GM23338 (cell line): ENCODE measurements around the gene TSR1. TPM values are rescaled to one million over a fixed set of nuclear protein-coding genes. Genes with fewer than 3 reads are reported as not detected.

Experiments
- ATAC-seq: fragments of 200-7000 bp; cut with Tn5 transposase; 3 replicates; pipeline ENCODE4 v1.9.1; 2020
- DNase-seq: peaks from one replicate; pipeline ENCODE4 v3.0.0-alpha.2; 2015; ENCODE audit warnings: low spot score
- H2AFZ ChIP-seq: fragments of 200-600 bp; sonication (generic); 2 replicates; pipeline ENCODE4 v1.8.0; 2016; ENCODE audit warnings: antibody characterized with exemption, mild to moderate bottlenecking, moderate library complexity
- H3F3A ChIP-seq: fragments of 200-600 bp; sonication (generic); replicated peaks from 2 replicates; pipeline ENCODE4 v1.8.0; 2017; ENCODE audit warnings: antibody characterized with exemption, mixed run types, low read depth
- H3K27ac ChIP-seq: fragments of 200-600 bp; sonication (generic); 2 replicates; pipeline ENCODE4 v1.6.1; 2016; ENCODE audit warnings: low read depth
- H3K27me3 ChIP-seq: fragments of 200-600 bp; sonication (generic); 2 replicates; pipeline ENCODE4 v1.8.0; 2016; ENCODE audit warnings: mild to moderate bottlenecking, mixed run types, moderate library complexity; ENCODE audit not compliant: insufficient read depth
- H3K36me3 ChIP-seq: fragments of 200-600 bp; sonication (generic); 2 replicates; pipeline ENCODE4 v1.8.0; 2016; ENCODE audit warnings: mild to moderate bottlenecking; ENCODE audit not compliant: insufficient read depth
- H3K4me1 ChIP-seq: fragments of 200-600 bp; sonication (generic); 2 replicates; pipeline ENCODE4 v1.8.0; 2016; ENCODE audit warnings: mild to moderate bottlenecking, moderate library complexity; ENCODE audit not compliant: insufficient read depth
- H3K4me2 ChIP-seq: fragments of 200-600 bp; sonication (generic); 2 replicates; pipeline ENCODE4 v1.7.1; 2017; ENCODE audit warnings: mixed run types
- H3K4me3 ChIP-seq: fragments of 200-600 bp; sonication (generic); 2 replicates; pipeline ENCODE4 v1.6.1; 2016; ENCODE audit warnings: mixed run types
- H3K79me2 ChIP-seq: fragments of 200-600 bp; sonication (generic); replicated peaks from 2 replicates; pipeline ENCODE4 v1.8.0; 2017; ENCODE audit warnings: mild to moderate bottlenecking; ENCODE audit not compliant: insufficient read depth
- H3K9me2 ChIP-seq: fragments of 200-600 bp; sonication (generic); 2 replicates; pipeline ENCODE4 v1.8.0; 2017; ENCODE audit not compliant: insufficient read depth
- H4K20me1 ChIP-seq: fragments of 200-600 bp; sonication (generic); replicated peaks from 2 replicates; pipeline ENCODE4 v1.8.0; 2017; ENCODE audit warnings: mild to moderate bottlenecking; ENCODE audit not compliant: insufficient read depth
- H3K27ac Mint-ChIP-seq: 2 replicates; pipeline ENCODE4 v1.8.0; 2020; ENCODE audit warnings: inconsistent platforms, mild to moderate bottlenecking, moderate library complexity, mixed read lengths
- H3K27me3 Mint-ChIP-seq: 3 replicates; pipeline ENCODE4 v1.8.0; 2022; ENCODE audit warnings: low read depth, mild to moderate bottlenecking, moderate library complexity, mixed read lengths, inconsistent platforms; ENCODE audit not compliant: insufficient read depth, poor library complexity
- H3K36me3 Mint-ChIP-seq: 3 replicates; pipeline ENCODE4 v1.8.0; 2021; ENCODE audit warnings: low read depth, mild to moderate bottlenecking, inconsistent platforms, moderate library complexity, mixed read lengths
- H3K4me1 Mint-ChIP-seq: 3 replicates; pipeline ENCODE4 v1.8.0; 2020; ENCODE audit warnings: mild to moderate bottlenecking, inconsistent platforms, mixed read lengths
- H3K4me3 Mint-ChIP-seq: 3 replicates; pipeline ENCODE4 v1.8.0; 2021; ENCODE audit warnings: moderate library complexity, mild to moderate bottlenecking, inconsistent platforms, mixed read lengths
- H3K9me3 Mint-ChIP-seq: 3 replicates; pipeline ENCODE4 v1.8.0; 2020; ENCODE audit warnings: moderate library complexity, mild to moderate bottlenecking, inconsistent platforms, mixed read lengths
- CREB1 ChIP-seq: fragments of 250-450 bp; sonication (Bioruptor Pico); IDR thresholded peaks from 2 replicates; pipeline ENCODE4 v1.5.0; 2020; ENCODE audit warnings: low read depth, mild to moderate bottlenecking, moderate library complexity
- ETS1 ChIP-seq: IDR thresholded peaks from 2 replicates; pipeline ENCODE4 v1.6.1; 2016; ENCODE audit warnings: antibody characterized with exemption
- EZH2 ChIP-seq: fragments of 200-600 bp; sonication (generic); IDR thresholded peaks from one replicate; pipeline ENCODE4 v1.8.0; 2017; ENCODE audit warnings: antibody characterized with exemption, mild to moderate bottlenecking, low read depth; ENCODE audit not compliant: unreplicated experiment
- EZH2phosphoT487 ChIP-seq: fragments of 200-600 bp; sonication (generic); IDR thresholded peaks from one replicate; pipeline ENCODE4 v1.8.1; 2018; ENCODE audit warnings: antibody characterized with exemption; ENCODE audit not compliant: unreplicated experiment
- JUNB ChIP-seq: IDR thresholded peaks from one replicate; pipeline ENCODE4 v1.6.1; 2016; ENCODE audit warnings: antibody characterized with exemption; ENCODE audit not compliant: unreplicated experiment
- NANOG ChIP-seq: IDR thresholded peaks from 2 replicates; pipeline ENCODE4 v1.6.1; 2016; ENCODE audit warnings: antibody characterized with exemption, borderline replicate concordance
- POLR2AphosphoS5 ChIP-seq: IDR thresholded peaks from 2 replicates; pipeline ENCODE4 v1.6.1; 2016; ENCODE audit warnings: antibody characterized with exemption, low read depth
- STAT1 ChIP-seq: IDR thresholded peaks from one replicate; pipeline ENCODE4 v1.6.1; 2016; ENCODE audit warnings: antibody characterized with exemption; ENCODE audit not compliant: unreplicated experiment
- ZNF114 ChIP-seq: fragments of 250-450 bp; sonication (Bioruptor Pico); IDR thresholded peaks from 2 replicates; pipeline ENCODE4 v1.5.0; 2020; ENCODE audit warnings: mild to moderate bottlenecking, moderate library complexity
- ZNF331 ChIP-seq: fragments of 250-450 bp; sonication (Bioruptor Pico); IDR thresholded peaks from 2 replicates; pipeline ENCODE4 v1.5.0; 2020; ENCODE audit warnings: low read depth, mild to moderate bottlenecking, moderate library complexity
- ZNF462 ChIP-seq: fragments of 250-450 bp; sonication (Bioruptor Pico); IDR thresholded peaks from 2 replicates; pipeline ENCODE4 v1.5.0; 2020; ENCODE audit warnings: mild to moderate bottlenecking, moderate library complexity
- polyA plus RNA-seq: library from polyadenylated mRNA; unstranded; fragments of >200 nt; fragmentation: Nextera tagmentation; extraction: Ambion mirVana; gene quantifications from 2 replicates; pipeline ENCODE4 v1.2.1, GENCODE V29; 2016
- total RNA-seq: library from RNA; depleted of rRNA; stranded (reverse); fragments of >200 nt; shearing (Covaris generic); gene quantifications from 2 replicates; pipeline ENCODE4 v1.2.3, GENCODE V29; 2014
- TF ChIP-seq, protein P1 (sequence below), 2 experiments: fragments of 200-600 bp in 1 of 2; sonication (generic) in 1 of 2; conservative IDR thresholded peaks; 2 replicates each; pipeline versions ENCODE4 v1.5.1 to v1.6.1; 2016 to 2017; ENCODE audit warnings: antibody characterized with exemption in 2 of 2, low read depth in 2 of 2, mild to moderate bottlenecking in 2 of 2, moderate library complexity in 1 of 2
- TF ChIP-seq, protein P2 (sequence below): IDR thresholded peaks from one replicate; pipeline ENCODE4 v1.6.1; 2018; ENCODE audit warnings: antibody characterized with exemption; ENCODE audit not compliant: unreplicated experiment

The TSR1 gene
- total and polyA plus RNA-seq, 2 experiments from 2014 or later: 36.9 to 108 TPM

DNA sequence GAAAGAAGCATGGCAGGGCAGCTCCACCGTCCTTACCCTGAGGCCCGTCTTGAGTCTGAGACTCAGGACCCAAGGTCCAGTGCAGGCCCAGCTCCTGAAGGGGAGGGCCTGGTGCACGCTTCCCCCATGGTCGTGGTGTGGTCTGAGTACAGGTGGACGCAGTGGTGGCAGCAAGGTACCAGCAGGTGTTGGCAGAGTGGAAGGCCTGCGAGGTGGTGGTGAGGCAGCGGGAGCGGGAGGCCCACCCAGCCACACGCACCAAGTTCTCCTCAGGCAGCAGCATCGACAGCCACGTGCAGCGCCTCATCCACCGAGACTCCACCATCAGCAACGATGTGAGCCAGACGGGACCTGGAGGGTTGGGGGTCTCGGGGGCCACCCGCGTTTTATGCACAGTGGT, 36.9 kb upstream of the TSR1 start:
- Mint-ChIP-seq H3K4me1 (peaks cover 18% of the 10 kb centered on the region), H3K9me3 (no peaks in the 10 kb centered on the region), H3K27me3 (peaks cover 21% of the 10 kb centered on the region), H3K36me3 (peaks cover 27% of the 10 kb centered on the region), H3K27ac (no peak overlapping the region), H3K4me3 (no peak overlapping the region)
- Histone ChIP-seq H3K27me3 (no peaks in the 10 kb centered on the region), H4K20me1 (no peaks in the 10 kb centered on the region; the same call in none of the 2 replicates), H3K79me2 (no peaks in the 10 kb centered on the region), H2AFZ (no peak overlapping the region), H3K9me2 (no peaks in the 10 kb centered on the region), H3F3A (0 out of 2 replicates have a peak, but pooled peaks cover 3% of the 10 kb centered on the region), H3K36me3 (no peaks in the 10 kb centered on the region), H3K4me2 (no peak overlapping the region), H3K27ac (no peak overlapping the region), H3K4me1 (no peaks in the 10 kb centered on the region; the same call in 1 of the 2 replicates), H3K4me3 (no peak overlapping the region)
- ATAC-seq (no peak), DNase-seq (no peak)
- TF ChIP-seq NANOG: no peak
- TF ChIP-seq STAT1: no peak
- TF ChIP-seq CREB1 (CRISPR knock-in tag): no peak
- TF ChIP-seq ZNF462 (CRISPR knock-in tag): no peak
- no peak for TF ChIP-seq EZH2
- TF ChIP-seq, protein P1, sequence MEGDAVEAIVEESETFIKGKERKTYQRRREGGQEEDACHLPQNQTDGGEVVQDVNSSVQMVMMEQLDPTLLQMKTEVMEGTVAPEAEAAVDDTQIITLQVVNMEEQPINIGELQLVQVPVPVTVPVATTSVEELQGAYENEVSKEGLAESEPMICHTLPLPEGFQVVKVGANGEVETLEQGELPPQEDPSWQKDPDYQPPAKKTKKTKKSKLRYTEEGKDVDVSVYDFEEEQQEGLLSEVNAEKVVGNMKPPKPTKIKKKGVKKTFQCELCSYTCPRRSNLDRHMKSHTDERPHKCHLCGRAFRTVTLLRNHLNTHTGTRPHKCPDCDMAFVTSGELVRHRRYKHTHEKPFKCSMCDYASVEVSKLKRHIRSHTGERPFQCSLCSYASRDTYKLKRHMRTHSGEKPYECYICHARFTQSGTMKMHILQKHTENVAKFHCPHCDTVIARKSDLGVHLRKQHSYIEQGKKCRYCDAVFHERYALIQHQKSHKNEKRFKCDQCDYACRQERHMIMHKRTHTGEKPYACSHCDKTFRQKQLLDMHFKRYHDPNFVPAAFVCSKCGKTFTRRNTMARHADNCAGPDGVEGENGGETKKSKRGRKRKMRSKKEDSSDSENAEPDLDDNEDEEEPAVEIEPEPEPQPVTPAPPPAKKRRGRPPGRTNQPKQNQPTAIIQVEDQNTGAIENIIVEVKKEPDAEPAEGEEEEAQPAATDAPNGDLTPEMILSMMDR (conservative IDR thresholded peaks at IDR 0.05; ENCODE audit: low read depth in 2 of 2): no peak
- TF ChIP-seq ETS1: no peak
- TF ChIP-seq, protein P2, sequence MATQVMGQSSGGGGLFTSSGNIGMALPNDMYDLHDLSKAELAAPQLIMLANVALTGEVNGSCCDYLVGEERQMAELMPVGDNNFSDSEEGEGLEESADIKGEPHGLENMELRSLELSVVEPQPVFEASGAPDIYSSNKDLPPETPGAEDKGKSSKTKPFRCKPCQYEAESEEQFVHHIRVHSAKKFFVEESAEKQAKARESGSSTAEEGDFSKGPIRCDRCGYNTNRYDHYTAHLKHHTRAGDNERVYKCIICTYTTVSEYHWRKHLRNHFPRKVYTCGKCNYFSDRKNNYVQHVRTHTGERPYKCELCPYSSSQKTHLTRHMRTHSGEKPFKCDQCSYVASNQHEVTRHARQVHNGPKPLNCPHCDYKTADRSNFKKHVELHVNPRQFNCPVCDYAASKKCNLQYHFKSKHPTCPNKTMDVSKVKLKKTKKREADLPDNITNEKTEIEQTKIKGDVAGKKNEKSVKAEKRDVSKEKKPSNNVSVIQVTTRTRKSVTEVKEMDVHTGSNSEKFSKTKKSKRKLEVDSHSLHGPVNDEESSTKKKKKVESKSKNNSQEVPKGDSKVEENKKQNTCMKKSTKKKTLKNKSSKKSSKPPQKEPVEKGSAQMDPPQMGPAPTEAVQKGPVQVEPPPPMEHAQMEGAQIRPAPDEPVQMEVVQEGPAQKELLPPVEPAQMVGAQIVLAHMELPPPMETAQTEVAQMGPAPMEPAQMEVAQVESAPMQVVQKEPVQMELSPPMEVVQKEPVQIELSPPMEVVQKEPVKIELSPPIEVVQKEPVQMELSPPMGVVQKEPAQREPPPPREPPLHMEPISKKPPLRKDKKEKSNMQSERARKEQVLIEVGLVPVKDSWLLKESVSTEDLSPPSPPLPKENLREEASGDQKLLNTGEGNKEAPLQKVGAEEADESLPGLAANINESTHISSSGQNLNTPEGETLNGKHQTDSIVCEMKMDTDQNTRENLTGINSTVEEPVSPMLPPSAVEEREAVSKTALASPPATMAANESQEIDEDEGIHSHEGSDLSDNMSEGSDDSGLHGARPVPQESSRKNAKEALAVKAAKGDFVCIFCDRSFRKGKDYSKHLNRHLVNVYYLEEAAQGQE: no peak
- no peak for TF ChIP-seq ZNF331
- TF ChIP-seq ZNF114: no peak
- no peak for TF ChIP-seq JUNB
- no peak for TF ChIP-seq POLR2AphosphoS5
- no peak for TF ChIP-seq EZH2phosphoT487
